HCT116 (cell line): ENCODE data around the gene SYNJ2. TPM values are rescaled to one million over a fixed set of nuclear protein-coding genes. Genes with fewer than 3 reads are reported as not detected.

ENCODE experiments used
- ATAC-seq: fragments of 200-7000 bp; cut with Tn5 transposase; 2 replicates; pipeline ENCODE4 v1.9.1; 2020; ENCODE audit warnings: mild to moderate bottlenecking, moderate library complexity
- BruUV-seq: library from RNA; stranded (reverse); fragments of 400-500 nt; replicated peaks from 2 replicates; lab custom pipeline; 2021; lab: Mats Ljungman, UMichigan
- CTCF ChIA-PET: fragments of 300-600 bp; sonication (Branson Sonifier 250); formaldehyde crosslinking; loops from one replicate; lab custom pipeline; 2021; ENCODE audit warnings: antibody characterized with exemption; lab: Charles Lee
- POLR2A ChIA-PET: fragments of 300-600, 350-600 bp; sonication (Branson Sonifier 250); formaldehyde crosslinking; loops from one replicate; lab custom pipeline; 2021; ENCODE audit warnings: antibody characterized with exemption; lab: Charles Lee
- RAD21 ChIA-PET, 2 experiments: fragments of 300-600 bp; sonication (Branson Sonifier 250); formaldehyde crosslinking; loops; one replicate each; lab custom pipeline; 2023; ENCODE audit warnings: low total read pairs in 2 of 2; ENCODE audit not compliant: uncharacterized antibody in 2 of 2, unreplicated experiment in 2 of 2, low non-redundant PET in 1 of 2; lab: Charles Lee
- DNase-seq: peaks from one replicate; pipeline ENCODE4 v3.0.0-alpha.2; 2010; ENCODE audit warnings: low read depth, low spot score
- H2AFZ ChIP-seq: fragments of 200-600 bp; shearing (Covaris generic), sonication (generic); 2 replicates; pipeline ENCODE4 v1.6.1; 2017; ENCODE audit warnings: low read depth, mixed run types, mixed read lengths, antibody characterized with exemption, low read length; ENCODE audit not compliant: poor library complexity, severe bottlenecking
- H3K27ac ChIP-seq: 2 replicates; pipeline ENCODE4 v1.5.1; 2012; ENCODE audit warnings: low read depth, low read length
- H3K27me3 ChIP-seq: fragments of 200-600 bp; sonication (generic); 2 replicates; pipeline ENCODE4 v1.6.1; 2016; ENCODE audit warnings: mixed run types, low read length, mixed read lengths; ENCODE audit not compliant: insufficient read depth
- H3K36me3 ChIP-seq, 2 experiments: fragments of 200-500 bp in 1 of 2; fragments of 200-600 bp in 1 of 2; sonication (Bioruptor generic) in 1 of 2; sonication (generic) in 1 of 2; 2 replicates each; pipeline versions ENCODE4 v1.5.1 to v1.6.1; 2014 to 2016; ENCODE audit warnings: low read length in 2 of 2, inconsistent platforms in 1 of 2, mixed read lengths in 1 of 2, mixed run types in 1 of 2; ENCODE audit not compliant: insufficient read depth in 2 of 2, control insufficient read depth in 1 of 2
- H3K4me1 ChIP-seq, 2 experiments: fragments of 200-600 bp in 1 of 2; sonication (generic) in 1 of 2; 2 replicates each; pipeline versions ENCODE4 v1.5.1 to v1.6.1; 2012 to 2017; ENCODE audit warnings: low read length in 2 of 2, inconsistent platforms in 1 of 2, mild to moderate bottlenecking in 1 of 2, mixed read lengths in 1 of 2, mixed run types in 1 of 2, moderate library complexity in 1 of 2; ENCODE audit not compliant: insufficient read depth in 2 of 2, control insufficient read depth in 1 of 2
- H3K4me2 ChIP-seq: fragments of 200-600 bp; sonication (generic); 2 replicates; pipeline ENCODE4 v1.6.1; 2017; ENCODE audit warnings: mixed run types, low read length, mixed read lengths
- H3K4me3 ChIP-seq, 2 experiments: fragments of 200-600 bp in 1 of 2; sonication (generic) in 1 of 2; replicated peaks in 1 of 2; 2 replicates each; pipeline ENCODE4 v1.5.1; 2011 to 2016; ENCODE audit warnings: low read length in 2 of 2, control low read depth in 1 of 2, low read depth in 1 of 2, mild to moderate bottlenecking in 1 of 2, mixed read lengths in 1 of 2, mixed run types in 1 of 2
- H3K79me2 ChIP-seq: fragments of 200-600 bp; sonication (generic); 2 replicates; pipeline ENCODE4 v1.6.1; 2017; ENCODE audit warnings: mild to moderate bottlenecking, mixed run types, low read length, moderate library complexity, mixed read lengths; ENCODE audit not compliant: insufficient read depth
- H3K9ac ChIP-seq: fragments of 200-600 bp; sonication (generic); 2 replicates; pipeline ENCODE4 v1.6.1; 2016; ENCODE audit warnings: low read length, mixed read lengths
- H3K9me2 ChIP-seq: fragments of 200-600 bp; sonication (generic), shearing (Covaris generic); 2 replicates; pipeline ENCODE4 v1.6.1; 2017; ENCODE audit warnings: mixed run types, mild to moderate bottlenecking, moderate library complexity; ENCODE audit not compliant: insufficient read depth
- H3K9me3 ChIP-seq, 2 experiments: fragments of 200-500 bp in 1 of 2; fragments of 200-600 bp in 1 of 2; sonication (Bioruptor generic) in 1 of 2; sonication (generic) in 1 of 2; 2 replicates each; pipeline ENCODE4 v1.6.1; 2014 to 2017; ENCODE audit warnings: low read length in 2 of 2, mixed read lengths in 2 of 2, inconsistent platforms in 1 of 2, low read depth in 1 of 2, mild to moderate bottlenecking in 1 of 2, mixed run types in 1 of 2, moderate library complexity in 1 of 2; ENCODE audit not compliant: control insufficient read depth in 1 of 2, insufficient read depth in 1 of 2
- H4K20me1 ChIP-seq: fragments of 200-600 bp; sonication (generic), shearing (Covaris generic); 2 replicates; pipeline ENCODE4 v1.6.1; 2017; ENCODE audit warnings: mixed run types, mild to moderate bottlenecking, moderate library complexity; ENCODE audit not compliant: insufficient read depth
- ELF1 ChIP-seq: IDR thresholded peaks from 2 replicates; pipeline ENCODE4 v1.6.1; 2012; ENCODE audit warnings: low read depth, borderline replicate concordance
- EZH2 ChIP-seq: fragments of 200-600 bp; sonication (generic); IDR thresholded peaks from 2 replicates; pipeline ENCODE4 v1.6.1; 2017; ENCODE audit warnings: antibody characterized with exemption, mixed run types
- EZH2phosphoT487 ChIP-seq: fragments of 200-600 bp; IDR thresholded peaks from 2 replicates; pipeline ENCODE4 v1.6.1; 2018; ENCODE audit warnings: antibody characterized with exemption, borderline replicate concordance
- FOSL1 ChIP-seq: IDR thresholded peaks from 2 replicates; pipeline ENCODE4 v1.6.1; 2012; ENCODE audit warnings: low read depth
- JUND ChIP-seq: IDR thresholded peaks from 2 replicates; pipeline ENCODE4 v1.6.1; 2012
- RAD21 ChIP-seq: IDR thresholded peaks from 2 replicates; pipeline ENCODE4 v1.6.1; 2012; ENCODE audit warnings: low read depth, mild to moderate bottlenecking
- SIN3A ChIP-seq: IDR thresholded peaks from 2 replicates; pipeline ENCODE4 v1.6.1; 2012; ENCODE audit warnings: low read depth
- SP1 ChIP-seq: IDR thresholded peaks from 2 replicates; pipeline ENCODE4 v1.6.1; 2012; ENCODE audit warnings: low read depth
- TCF7L2 ChIP-seq: IDR thresholded peaks from 2 replicates; pipeline ENCODE4 v1.7.0; 2011; ENCODE audit warnings: borderline replicate concordance, inconsistent platforms; ENCODE audit not compliant: insufficient read depth, insufficient read length; ENCODE audit errors: extremely low read depth
- YY1 ChIP-seq: IDR thresholded peaks from 2 replicates; pipeline ENCODE4 v1.6.1; 2011; ENCODE audit warnings: low read length, low read depth, moderate library complexity, mild to moderate bottlenecking; ENCODE audit not compliant: insufficient replicate concordance; ENCODE audit errors: extremely low read depth
- ZFX ChIP-seq: fragments of 450-650 bp; IDR thresholded peaks from 2 replicates; pipeline ENCODE4 v1.6.1; 2017
- ZNF274 ChIP-seq: fragments of 200-500 bp; sonication (Bioruptor generic); IDR thresholded peaks from 2 replicates; pipeline ENCODE4 v1.6.1; 2014; ENCODE audit warnings: mild to moderate bottlenecking, low read depth, low read length, inconsistent platforms
- intact Hi-C: fragments of 100-400 bp; cut with micrococcal nuclease; formaldehyde crosslinking; loops from 2 replicates; pipeline ENCODE4 v1.10.0; 2022
- total RNA-seq: library from RNA; stranded (reverse); gene quantifications from one replicate; pipeline ENCODE4 v1.2.1, GENCODE V29; 2021; ENCODE audit not compliant: unreplicated experiment
- TF ChIP-seq, protein P1 (sequence below): IDR thresholded peaks from 2 replicates; pipeline ENCODE4 v1.6.1; 2011; ENCODE audit warnings: mild to moderate bottlenecking, low read length, moderate library complexity; ENCODE audit not compliant: insufficient replicate concordance; ENCODE audit errors: extremely low read depth
- TF ChIP-seq, protein P2 (sequence below): IDR thresholded peaks from 2 replicates; pipeline ENCODE4 v1.6.1; 2012
- TF ChIP-seq, protein P3 (sequence below): IDR thresholded peaks from 2 replicates; pipeline ENCODE4 v1.6.1; 2012; ENCODE audit warnings: low read depth
- TF ChIP-seq, protein P4 (sequence below), 3 experiments: fragments of 200-600 bp in 1 of 3; sonication (generic) in 1 of 3; IDR thresholded peaks in 2 of 3; conservative IDR thresholded peaks in 1 of 3; 2 replicates each; pipeline ENCODE4 v1.5.1; 2012 to 2017; ENCODE audit warnings: low read depth in 2 of 3, low read length in 2 of 3, antibody characterized with exemption in 1 of 3, borderline replicate concordance in 1 of 3, control low read depth in 1 of 3, mild to moderate bottlenecking in 1 of 3, mixed read lengths in 1 of 3, mixed run types in 1 of 3, moderate library complexity in 1 of 3; ENCODE audit not compliant: insufficient read depth in 1 of 3

The SYNJ2 gene
- total RNA-seq, 1 experiment from 2014 or later: 23.9 TPM

DNA sequence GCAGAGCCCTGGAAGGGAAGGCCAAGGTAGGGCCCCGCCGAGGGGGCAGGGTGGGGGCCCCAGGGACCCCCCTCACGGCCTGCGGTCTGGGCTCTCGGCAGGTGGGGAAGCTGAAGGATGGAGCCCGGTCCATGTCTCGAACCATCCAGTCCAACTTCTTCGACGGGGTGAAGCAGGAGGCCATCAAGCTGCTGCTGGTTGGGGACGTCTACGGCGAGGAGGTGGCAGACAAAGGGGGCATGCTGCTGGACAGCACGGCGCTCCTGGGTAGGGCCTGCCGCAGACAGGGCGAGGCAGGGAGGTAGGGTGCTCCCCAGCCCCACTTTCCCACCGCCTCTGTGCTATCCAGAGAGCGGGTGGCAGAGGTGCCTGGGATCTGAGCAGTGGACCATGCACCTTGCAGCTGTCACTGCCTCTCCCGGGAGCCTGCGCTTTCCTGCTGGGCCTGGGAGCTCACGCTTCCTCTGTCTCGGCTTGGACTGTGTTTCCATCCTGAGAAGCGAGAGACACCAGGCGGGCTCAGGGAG, 83.1 kb downstream of the SYNJ2 start:
- Histone ChIP-seq H3K79me2 (no peaks in the 10 kb centered on the region), H3K4me2 (no peak overlapping the region), H3K9ac (no peak overlapping the region), H2AFZ (no peak overlapping the region), H3K9me3 (no peaks in the 10 kb centered on the region), H3K27me3 (no peaks in the 10 kb centered on the region), H3K27ac (no peak overlapping the region), H3K4me1 (peaks cover 42 to 51% of the 10 kb centered on the region in 2 experiments), H3K4me3 (no peak overlapping the region), H3K36me3 (peaks cover 0 to 11% of the 10 kb centered on the region in 2 experiments; a peak in 2 of 4 replicates), H3K9me2 (no peaks in the 10 kb centered on the region), H4K20me1 (no peaks in the 10 kb centered on the region)
- no peak for ATAC-seq
- TF ChIP-seq, protein P1, sequence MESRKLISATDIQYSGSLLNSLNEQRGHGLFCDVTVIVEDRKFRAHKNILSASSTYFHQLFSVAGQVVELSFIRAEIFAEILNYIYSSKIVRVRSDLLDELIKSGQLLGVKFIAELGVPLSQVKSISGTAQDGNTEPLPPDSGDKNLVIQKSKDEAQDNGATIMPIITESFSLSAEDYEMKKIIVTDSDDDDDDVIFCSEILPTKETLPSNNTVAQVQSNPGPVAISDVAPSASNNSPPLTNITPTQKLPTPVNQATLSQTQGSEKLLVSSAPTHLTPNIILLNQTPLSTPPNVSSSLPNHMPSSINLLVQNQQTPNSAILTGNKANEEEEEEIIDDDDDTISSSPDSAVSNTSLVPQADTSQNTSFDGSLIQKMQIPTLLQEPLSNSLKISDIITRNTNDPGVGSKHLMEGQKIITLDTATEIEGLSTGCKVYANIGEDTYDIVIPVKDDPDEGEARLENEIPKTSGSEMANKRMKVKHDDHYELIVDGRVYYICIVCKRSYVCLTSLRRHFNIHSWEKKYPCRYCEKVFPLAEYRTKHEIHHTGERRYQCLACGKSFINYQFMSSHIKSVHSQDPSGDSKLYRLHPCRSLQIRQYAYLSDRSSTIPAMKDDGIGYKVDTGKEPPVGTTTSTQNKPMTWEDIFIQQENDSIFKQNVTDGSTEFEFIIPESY: no peak
- TF ChIP-seq YY1 (no peak), EZH2 (no peak), RAD21 (no peak), EZH2phosphoT487 (no peak), SIN3A (no peak), JUND (no peak), FOSL1 (no peak), ZNF274 (no peak), TCF7L2 (no peak), ZFX (no peak), SP1 (no peak), ELF1 (no peak)
- TF ChIP-seq, protein P2, sequence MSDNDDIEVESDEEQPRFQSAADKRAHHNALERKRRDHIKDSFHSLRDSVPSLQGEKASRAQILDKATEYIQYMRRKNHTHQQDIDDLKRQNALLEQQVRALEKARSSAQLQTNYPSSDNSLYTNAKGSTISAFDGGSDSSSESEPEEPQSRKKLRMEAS: no peak
- TF ChIP-seq, protein P3, sequence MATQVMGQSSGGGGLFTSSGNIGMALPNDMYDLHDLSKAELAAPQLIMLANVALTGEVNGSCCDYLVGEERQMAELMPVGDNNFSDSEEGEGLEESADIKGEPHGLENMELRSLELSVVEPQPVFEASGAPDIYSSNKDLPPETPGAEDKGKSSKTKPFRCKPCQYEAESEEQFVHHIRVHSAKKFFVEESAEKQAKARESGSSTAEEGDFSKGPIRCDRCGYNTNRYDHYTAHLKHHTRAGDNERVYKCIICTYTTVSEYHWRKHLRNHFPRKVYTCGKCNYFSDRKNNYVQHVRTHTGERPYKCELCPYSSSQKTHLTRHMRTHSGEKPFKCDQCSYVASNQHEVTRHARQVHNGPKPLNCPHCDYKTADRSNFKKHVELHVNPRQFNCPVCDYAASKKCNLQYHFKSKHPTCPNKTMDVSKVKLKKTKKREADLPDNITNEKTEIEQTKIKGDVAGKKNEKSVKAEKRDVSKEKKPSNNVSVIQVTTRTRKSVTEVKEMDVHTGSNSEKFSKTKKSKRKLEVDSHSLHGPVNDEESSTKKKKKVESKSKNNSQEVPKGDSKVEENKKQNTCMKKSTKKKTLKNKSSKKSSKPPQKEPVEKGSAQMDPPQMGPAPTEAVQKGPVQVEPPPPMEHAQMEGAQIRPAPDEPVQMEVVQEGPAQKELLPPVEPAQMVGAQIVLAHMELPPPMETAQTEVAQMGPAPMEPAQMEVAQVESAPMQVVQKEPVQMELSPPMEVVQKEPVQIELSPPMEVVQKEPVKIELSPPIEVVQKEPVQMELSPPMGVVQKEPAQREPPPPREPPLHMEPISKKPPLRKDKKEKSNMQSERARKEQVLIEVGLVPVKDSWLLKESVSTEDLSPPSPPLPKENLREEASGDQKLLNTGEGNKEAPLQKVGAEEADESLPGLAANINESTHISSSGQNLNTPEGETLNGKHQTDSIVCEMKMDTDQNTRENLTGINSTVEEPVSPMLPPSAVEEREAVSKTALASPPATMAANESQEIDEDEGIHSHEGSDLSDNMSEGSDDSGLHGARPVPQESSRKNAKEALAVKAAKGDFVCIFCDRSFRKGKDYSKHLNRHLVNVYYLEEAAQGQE: no peak
- TF ChIP-seq, protein P4, sequence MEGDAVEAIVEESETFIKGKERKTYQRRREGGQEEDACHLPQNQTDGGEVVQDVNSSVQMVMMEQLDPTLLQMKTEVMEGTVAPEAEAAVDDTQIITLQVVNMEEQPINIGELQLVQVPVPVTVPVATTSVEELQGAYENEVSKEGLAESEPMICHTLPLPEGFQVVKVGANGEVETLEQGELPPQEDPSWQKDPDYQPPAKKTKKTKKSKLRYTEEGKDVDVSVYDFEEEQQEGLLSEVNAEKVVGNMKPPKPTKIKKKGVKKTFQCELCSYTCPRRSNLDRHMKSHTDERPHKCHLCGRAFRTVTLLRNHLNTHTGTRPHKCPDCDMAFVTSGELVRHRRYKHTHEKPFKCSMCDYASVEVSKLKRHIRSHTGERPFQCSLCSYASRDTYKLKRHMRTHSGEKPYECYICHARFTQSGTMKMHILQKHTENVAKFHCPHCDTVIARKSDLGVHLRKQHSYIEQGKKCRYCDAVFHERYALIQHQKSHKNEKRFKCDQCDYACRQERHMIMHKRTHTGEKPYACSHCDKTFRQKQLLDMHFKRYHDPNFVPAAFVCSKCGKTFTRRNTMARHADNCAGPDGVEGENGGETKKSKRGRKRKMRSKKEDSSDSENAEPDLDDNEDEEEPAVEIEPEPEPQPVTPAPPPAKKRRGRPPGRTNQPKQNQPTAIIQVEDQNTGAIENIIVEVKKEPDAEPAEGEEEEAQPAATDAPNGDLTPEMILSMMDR (IDR thresholded peaks at IDR 0.05 in 2 of 3, conservative IDR thresholded peaks at IDR 0.05 in 1 of 3; ENCODE audit: borderline replicate concordance in 1 of 3, insufficient read depth in 1 of 3, low read depth in 2 of 3, low read length in 2 of 3): no peak
- DNase-seq: no peak
- ChIA-PET RAD21 (no interaction called here), POLR2A (no interaction called here), CTCF (no interaction called here)
- BruUV-seq: no TSS peak
- intact Hi-C loops: no loop called here
